Large intestine (tissue), 12 donors: ENCODE measurements around the gene ABCA6. TPM values are rescaled to one million over a fixed set of nuclear protein-coding genes. Genes with fewer than 3 reads are reported as not detected.
A peak's percentile ranks its signal among the peaks of the same experiment; 100 is the strongest.

Source experiments
- DNase-seq, 2 donors: peaks; one replicate each; pipeline versions ENCODE4 v3.0.0 to v3.0.0-alpha.2; 2013
- H3K27ac ChIP-seq: one replicate; pipeline ENCODE4 v1.5.1; 2013; ENCODE audit warnings: low read length
- H3K27me3 ChIP-seq: 2 replicates; pipeline ENCODE4 v1.6.1; 2013; ENCODE audit warnings: low read length; ENCODE audit not compliant: control insufficient read depth, insufficient read depth
- H3K36me3 ChIP-seq: 2 replicates; pipeline ENCODE4 v1.6.1; 2013; ENCODE audit warnings: low read length; ENCODE audit not compliant: control insufficient read depth, insufficient read depth
- H3K4me1 ChIP-seq: one replicate; pipeline ENCODE4 v1.6.1; 2013; ENCODE audit warnings: low read length; ENCODE audit not compliant: control insufficient read depth, insufficient read depth
- H3K4me3 ChIP-seq: one replicate; pipeline ENCODE4 v1.5.1; 2013; ENCODE audit warnings: low read length
- H3K9me3 ChIP-seq: one replicate; pipeline ENCODE4 v1.6.1; 2013; ENCODE audit warnings: mild to moderate bottlenecking, low read depth, low read length, moderate library complexity; ENCODE audit not compliant: control insufficient read depth
- WGBS: methylation state at CpG from one replicate; pipeline ENCODE4 v1.1.5; 2013; ENCODE audit warnings: low lambda C conversion rate; ENCODE audit not compliant: insufficient coverage; 5-methylcytosine and 5-hydroxymethylcytosine counted together
- long read RNA-seq, 11 donors: transcript quantifications; one replicate each; lab custom pipeline, GENCODE V29; 2026
- polyA plus RNA-seq: library from polyadenylated mRNA; unstranded; fragments of 120-200 nt; gene quantifications from one replicate; pipeline ENCODE4 v1.2.1, GENCODE V29; 2013

ABCA6 gene, protein sequence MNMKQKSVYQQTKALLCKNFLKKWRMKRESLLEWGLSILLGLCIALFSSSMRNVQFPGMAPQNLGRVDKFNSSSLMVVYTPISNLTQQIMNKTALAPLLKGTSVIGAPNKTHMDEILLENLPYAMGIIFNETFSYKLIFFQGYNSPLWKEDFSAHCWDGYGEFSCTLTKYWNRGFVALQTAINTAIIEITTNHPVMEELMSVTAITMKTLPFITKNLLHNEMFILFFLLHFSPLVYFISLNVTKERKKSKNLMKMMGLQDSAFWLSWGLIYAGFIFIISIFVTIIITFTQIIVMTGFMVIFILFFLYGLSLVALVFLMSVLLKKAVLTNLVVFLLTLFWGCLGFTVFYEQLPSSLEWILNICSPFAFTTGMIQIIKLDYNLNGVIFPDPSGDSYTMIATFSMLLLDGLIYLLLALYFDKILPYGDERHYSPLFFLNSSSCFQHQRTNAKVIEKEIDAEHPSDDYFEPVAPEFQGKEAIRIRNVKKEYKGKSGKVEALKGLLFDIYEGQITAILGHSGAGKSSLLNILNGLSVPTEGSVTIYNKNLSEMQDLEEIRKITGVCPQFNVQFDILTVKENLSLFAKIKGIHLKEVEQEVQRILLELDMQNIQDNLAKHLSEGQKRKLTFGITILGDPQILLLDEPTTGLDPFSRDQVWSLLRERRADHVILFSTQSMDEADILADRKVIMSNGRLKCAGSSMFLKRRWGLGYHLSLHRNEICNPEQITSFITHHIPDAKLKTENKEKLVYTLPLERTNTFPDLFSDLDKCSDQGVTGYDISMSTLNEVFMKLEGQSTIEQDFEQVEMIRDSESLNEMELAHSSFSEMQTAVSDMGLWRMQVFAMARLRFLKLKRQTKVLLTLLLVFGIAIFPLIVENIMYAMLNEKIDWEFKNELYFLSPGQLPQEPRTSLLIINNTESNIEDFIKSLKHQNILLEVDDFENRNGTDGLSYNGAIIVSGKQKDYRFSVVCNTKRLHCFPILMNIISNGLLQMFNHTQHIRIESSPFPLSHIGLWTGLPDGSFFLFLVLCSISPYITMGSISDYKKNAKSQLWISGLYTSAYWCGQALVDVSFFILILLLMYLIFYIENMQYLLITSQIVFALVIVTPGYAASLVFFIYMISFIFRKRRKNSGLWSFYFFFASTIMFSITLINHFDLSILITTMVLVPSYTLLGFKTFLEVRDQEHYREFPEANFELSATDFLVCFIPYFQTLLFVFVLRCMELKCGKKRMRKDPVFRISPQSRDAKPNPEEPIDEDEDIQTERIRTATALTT (N-terminal part only)
- polyA plus RNA-seq: 1.6 TPM
- long read RNA-seq, donor 1: 0 reads
- long read RNA-seq, donor 2: 0 reads
- long read RNA-seq, donor 3: 0 reads
- long read RNA-seq, donor 4: 0 reads
- long read RNA-seq, donor 5: 0 reads
- long read RNA-seq, donor 6: 0 reads
- long read RNA-seq, donor 7, partial matches to known transcripts: 0 of 1 reads
- long read RNA-seq, donor 7, other reads (novel, unspliced or antisense): 0 of 1 reads
- long read RNA-seq, donor 8: 0 reads
- long read RNA-seq, donor 9: 0 reads
- long read RNA-seq, donor 10: 0 reads
- long read RNA-seq, donor 11: 0 reads

- DNase-seq: no peak
- Histone ChIP-seq H3K4me3 (no peak within 1 kb of the TSS), H3K27me3 (no peaks in the 10 kb centered on the region), H3K36me3 (no peaks in the 10 kb centered on the region), H3K27ac (no peak within 1 kb of the TSS), H3K9me3 (no peaks in the 10 kb centered on the region), H3K4me1 (no peaks in the 10 kb centered on the region)
- WGBS: 80% methylated on average over 3 of the region's 4 CpGs
These were observed at the start of gene ABCA6 for GRCh38 chr17:69141431-69142174. Gene ABCA6, minus strand, starts transcription at chr17:69141895. Its CDS starts 1,192 bp downstream, at chr17:69140703.

- no peak overlapping the region for H3K4me3 ChIP-seq
- no peaks in the 10 kb centered on the region for H3K27me3 ChIP-seq
- H3K9me3 ChIP-seq: no peaks in the 10 kb centered on the region
- no peaks in the 10 kb centered on the region for H3K36me3 ChIP-seq
- no peak overlapping the region for H3K27ac ChIP-seq
- no CpG with 5 or more reads among the region's 2 CpGs for WGBS
- no peak for DNase-seq
- no peaks in the 10 kb centered on the region for H3K4me1 ChIP-seq
These were observed 47.1 kb upstream of the ABCA6 start for GRCh38 chr17:69188796-69189195.

DNA sequence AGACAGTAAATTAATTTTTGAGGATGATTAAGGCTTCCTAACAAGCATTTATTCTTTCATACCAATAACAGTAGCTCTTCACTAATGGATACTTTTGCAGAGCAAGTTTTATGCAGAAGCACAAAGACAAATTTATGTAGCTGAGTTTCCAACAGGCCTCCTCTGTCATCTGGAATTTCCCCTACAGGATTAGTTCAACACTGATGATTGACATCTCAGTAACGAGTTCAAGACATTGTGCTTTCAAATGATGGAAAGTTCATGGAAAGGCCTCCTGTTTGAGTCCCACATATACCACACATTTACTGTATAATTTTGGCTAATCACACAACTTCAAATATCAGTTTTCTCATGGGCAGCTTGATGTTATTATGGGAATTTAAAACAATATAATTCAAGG, 46.4 kb upstream of the ABCA6 start:
- 100% methylated on average over 1 of the region's 1 CpG for WGBS
- no peaks in the 10 kb centered on the region for H3K36me3 ChIP-seq
- H3K27ac ChIP-seq: no peak overlapping the region
- H3K9me3 ChIP-seq: no peaks in the 10 kb centered on the region
- no peaks in the 10 kb centered on the region for H3K27me3 ChIP-seq
- H3K4me3 ChIP-seq: no peak overlapping the region
- no peaks in the 10 kb centered on the region for H3K4me1 ChIP-seq
- no peak for DNase-seq

- Histone ChIP-seq H3K27me3 (no peaks in the 10 kb centered on the region), H3K4me3 (no peak overlapping the region), H3K36me3 (no peaks in the 10 kb centered on the region), H3K4me1 (no peaks in the 10 kb centered on the region), H3K27ac (no peak overlapping the region), H3K9me3 (no peaks in the 10 kb centered on the region)
- DNase-seq: no peak
These were observed 45.6 kb upstream of the ABCA6 start for GRCh38 chr17:69187294-69187693.

GRCh38 chr17:69179227-69179952, 37.7 kb upstream of the ABCA6 start:
- H3K9me3 ChIP-seq: no peaks in the 10 kb centered on the region
- no peaks in the 10 kb centered on the region for H3K36me3 ChIP-seq
- peak in 1 of 2 donors; percentile 38 for DNase-seq
- no peaks in the 10 kb centered on the region for H3K27me3 ChIP-seq
- H3K4me1 ChIP-seq: peaks cover 4% of the 10 kb centered on the region
- H3K4me3 ChIP-seq: no peak overlapping the region
- H3K27ac ChIP-seq: no peak overlapping the region
- WGBS: 80% methylated on average over 1 of the region's 4 CpGs

DNA sequence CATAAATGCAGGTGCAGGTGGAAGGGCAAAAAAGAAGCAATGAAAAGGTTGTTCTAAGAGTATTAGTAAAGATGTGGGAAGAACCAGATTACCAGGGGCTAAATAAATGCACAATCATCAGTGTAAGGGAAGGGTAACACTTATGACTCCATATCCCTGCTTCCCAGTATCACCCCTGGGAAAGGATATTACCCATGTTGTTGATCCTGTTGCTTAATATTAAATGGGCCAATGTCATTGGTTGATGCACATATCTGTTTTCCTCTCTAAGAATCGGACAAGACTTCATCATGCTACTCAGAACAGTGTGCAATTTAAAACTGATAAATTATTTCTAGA, 34.7 kb upstream of the ABCA6 start:
- DNase-seq: no peak
- Histone ChIP-seq H3K4me3 (no peak overlapping the region), H3K27ac (no peak overlapping the region), H3K9me3 (no peaks in the 10 kb centered on the region), H3K4me1 (peaks cover 4% of the 10 kb centered on the region), H3K27me3 (no peaks in the 10 kb centered on the region), H3K36me3 (no peaks in the 10 kb centered on the region)
- WGBS: no CpG with 5 or more reads among the region's 1 CpG

GRCh38 chr17:69175625-69176456, 34.1 kb upstream of the ABCA6 start:
- 100% methylated on average over 1 of the region's 4 CpGs for WGBS
- no peak overlapping the region for H3K27ac ChIP-seq

DNA sequence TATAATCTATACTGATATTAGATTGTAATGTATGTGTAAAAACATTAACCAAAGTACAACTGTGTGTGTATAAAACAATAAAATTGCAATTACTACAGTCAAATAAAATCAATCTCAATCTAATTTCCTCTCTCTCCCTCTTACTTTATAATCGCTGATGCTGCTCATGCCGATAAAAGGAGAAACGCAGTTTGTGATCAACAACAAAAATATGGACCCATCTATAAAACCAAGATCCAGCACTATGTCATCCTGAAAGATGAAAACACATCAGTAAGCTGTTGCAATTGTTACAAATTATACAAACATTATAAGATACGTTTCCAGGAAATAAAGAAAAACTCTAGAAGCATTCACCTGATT, 33.5 kb upstream of the ABCA6 start:
- H3K36me3 ChIP-seq: no peaks in the 10 kb centered on the region
- no peaks in the 10 kb centered on the region for H3K9me3 ChIP-seq
- H3K4me3 ChIP-seq: no peak overlapping the region
- no peaks in the 10 kb centered on the region for H3K4me1 ChIP-seq
- DNase-seq: no peak
- H3K27ac ChIP-seq: no peak overlapping the region
- 60% methylated on average over 1 of the region's 4 CpGs for WGBS
- no peaks in the 10 kb centered on the region for H3K27me3 ChIP-seq

More at GRCh38 chr17:69175625-69176456, 34.1 kb upstream of the ABCA6 start:
- DNase-seq: no peak
- H3K36me3 ChIP-seq: no peaks in the 10 kb centered on the region
- no peaks in the 10 kb centered on the region for H3K9me3 ChIP-seq
- H3K27me3 ChIP-seq: no peaks in the 10 kb centered on the region
- no peak overlapping the region for H3K4me3 ChIP-seq
- no peaks in the 10 kb centered on the region for H3K4me1 ChIP-seq
